Mucosa of stomach (tissue), 1 donor: ENCODE results near the gene MCC.

Source experiments
- H3K27me3 ChIP-seq: one replicate; pipeline ENCODE4 v1.7.0; 2013; ENCODE audit warnings: mild to moderate bottlenecking, low read length; ENCODE audit not compliant: control insufficient read depth, insufficient read depth
- H3K36me3 ChIP-seq: one replicate; pipeline ENCODE4 v1.7.0; 2013; ENCODE audit warnings: low read length; ENCODE audit not compliant: control insufficient read depth, insufficient read depth
- H3K4me1 ChIP-seq: one replicate; pipeline ENCODE4 v1.7.0; 2013; ENCODE audit warnings: mild to moderate bottlenecking, low read length; ENCODE audit not compliant: control insufficient read depth, insufficient read depth
- H3K4me3 ChIP-seq: one replicate; pipeline ENCODE4 v1.7.0; 2013; ENCODE audit warnings: low read length
- H3K9ac ChIP-seq: one replicate; pipeline ENCODE4 v1.7.0; 2013; ENCODE audit warnings: mild to moderate bottlenecking, low read length, moderate library complexity
- H3K9me3 ChIP-seq: one replicate; pipeline ENCODE4 v1.7.0; 2013; ENCODE audit warnings: mild to moderate bottlenecking, low read length, moderate library complexity; ENCODE audit not compliant: control insufficient read depth
- donor health status: Pancreatic carcinoma.

The MCC gene

GRCh38 chr5:112975721-112976431 is 512.4 kb downstream of the MCC start:
- Histone ChIP-seq H3K4me1 (no peaks in the 10 kb centered on the region), H3K9ac (peak overlapping the region; percentile 91), H3K4me3 (peak overlapping the region; percentile 53), H3K27me3 (no peaks in the 10 kb centered on the region), H3K9me3 (no peaks in the 10 kb centered on the region), H3K36me3 (no peaks in the 10 kb centered on the region)

- Histone ChIP-seq H3K4me3 (no peak overlapping the region), H3K36me3 (no peaks in the 10 kb centered on the region), H3K9me3 (no peaks in the 10 kb centered on the region), H3K9ac (no peak overlapping the region), H3K27me3 (no peaks in the 10 kb centered on the region), H3K4me1 (no peaks in the 10 kb centered on the region)
Measured at GRCh38 chr5:112974901-112975300, 513.4 kb downstream of the MCC start.

- Histone ChIP-seq H3K36me3 (no peaks in the 10 kb centered on the region), H3K27me3 (no peaks in the 10 kb centered on the region), H3K4me1 (no peaks in the 10 kb centered on the region), H3K4me3 (no peak overlapping the region), H3K9me3 (no peaks in the 10 kb centered on the region), H3K9ac (no peak overlapping the region)
Measured at GRCh38 chr5:112973904-112974303, 514.3 kb downstream of the MCC start.

- Histone ChIP-seq H3K27me3 (no peaks in the 10 kb centered on the region), H3K36me3 (no peaks in the 10 kb centered on the region), H3K9me3 (no peaks in the 10 kb centered on the region), H3K4me1 (no peaks in the 10 kb centered on the region), H3K9ac (no peak overlapping the region), H3K4me3 (no peak overlapping the region)
Measured at GRCh38 chr5:112973036-112973435, 515.2 kb downstream of the MCC start.
